HG02610 (cell line): ENCODE measurements around the gene PLEKHA1.

Source experiments
- ATAC-seq: cut with Tn5 transposase; IDR thresholded peaks from one replicate; pipeline ENCODE4 v1.9.1; 2021; ENCODE audit warnings: mild to moderate bottlenecking, moderate library complexity; ENCODE audit not compliant: unreplicated experiment

The PLEKHA1 gene

DNA sequence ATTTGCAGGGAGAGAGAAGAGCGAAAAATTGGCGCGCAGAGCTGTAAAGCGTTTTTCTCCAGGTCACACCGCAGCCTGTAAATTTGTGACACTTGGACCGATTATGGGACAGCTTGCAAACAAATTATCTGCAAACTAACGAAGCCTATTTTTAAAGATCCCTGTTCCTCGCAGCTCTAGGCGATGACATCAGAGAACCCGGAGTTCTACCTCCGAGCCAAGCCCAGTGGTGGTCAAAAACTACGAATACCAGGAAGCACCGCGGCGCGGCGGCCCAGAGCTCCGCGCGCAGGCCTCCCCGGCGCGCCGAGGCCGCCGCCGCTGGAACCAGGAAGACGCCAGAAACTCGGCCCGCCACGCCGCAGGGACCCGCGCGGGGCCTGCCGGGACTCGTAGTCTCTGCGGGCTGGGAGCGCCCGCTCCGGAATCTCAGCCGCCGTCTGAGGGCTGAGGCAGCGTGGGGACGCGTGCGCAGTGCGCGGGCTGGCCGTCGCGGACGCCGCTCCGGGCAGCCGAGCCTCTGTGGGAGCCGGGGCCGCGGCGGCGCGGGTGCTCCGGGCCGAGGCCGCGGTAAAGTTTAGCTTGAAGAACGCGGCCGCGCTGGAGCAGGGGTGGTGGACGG lies at the start of gene PLEKHA1:
TSS of gene PLEKHA1 (plus strand) at position 472 of the 622 bp plus-strand sequence. CDS start 18,493 bp downstream, outside the sequence.
- ATAC-seq, result peak; percentile 91

DNA sequence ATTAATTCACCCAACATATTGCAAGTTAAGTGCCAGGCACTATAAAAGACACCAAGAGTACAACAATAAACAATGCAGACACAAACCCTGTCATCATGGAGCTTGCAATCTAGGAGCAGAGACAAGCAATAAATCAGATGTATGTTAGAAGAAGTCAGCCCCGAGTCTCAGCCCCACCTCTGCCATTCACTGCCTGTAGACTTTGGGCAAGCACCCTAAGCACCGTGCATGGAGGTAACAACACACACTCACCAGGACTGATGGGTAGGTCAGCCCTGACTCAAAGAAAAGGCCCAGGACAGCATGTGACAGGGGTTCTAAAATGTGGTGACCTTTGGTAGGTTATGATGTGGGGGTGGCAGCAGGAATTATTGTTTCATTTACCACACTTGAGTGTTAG lies 49.3 kb upstream of the PLEKHA1 start:
- no peak for ATAC-seq

DNA sequence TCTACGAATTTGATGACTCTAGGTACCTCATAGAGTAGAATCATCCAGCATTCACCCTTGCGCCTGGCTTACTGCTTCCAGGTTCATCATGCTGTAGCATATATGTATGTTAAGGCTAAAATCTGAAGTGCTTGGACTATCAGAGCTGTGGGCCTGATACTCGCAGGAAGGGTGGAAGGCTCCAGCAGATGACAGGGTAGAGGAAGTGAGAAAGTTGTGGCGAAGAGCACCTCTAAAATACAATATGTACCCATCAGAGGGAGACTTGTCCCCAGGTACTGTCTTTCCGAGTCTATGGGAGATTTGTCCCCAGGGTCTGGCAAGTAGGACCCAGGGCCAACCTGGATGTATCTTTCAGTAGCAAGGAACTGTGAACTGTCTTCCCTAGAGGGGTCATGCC lies 48.1 kb upstream of the PLEKHA1 start:
- ATAC-seq, result no peak

DNA sequence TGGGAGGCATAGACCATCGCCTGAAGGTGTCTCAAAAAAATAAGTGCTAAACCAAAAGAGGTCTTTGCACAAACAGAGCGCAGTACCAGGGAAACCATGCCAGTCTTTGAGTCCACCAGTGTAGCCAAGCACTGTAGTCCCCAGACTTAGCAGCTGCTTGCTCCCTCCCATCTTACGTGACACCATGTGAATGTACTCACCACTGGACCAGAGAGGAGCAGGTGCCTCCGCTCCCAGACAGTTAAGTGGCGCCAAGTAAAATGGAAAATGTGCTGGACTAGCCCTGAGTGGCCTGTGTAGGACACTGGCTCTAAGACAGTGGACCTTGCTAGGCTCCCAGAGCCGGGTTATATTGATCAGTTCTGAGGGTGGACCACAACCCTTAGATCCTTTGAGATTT lies 47.7 kb upstream of the PLEKHA1 start:
- ATAC-seq, result no peak

DNA sequence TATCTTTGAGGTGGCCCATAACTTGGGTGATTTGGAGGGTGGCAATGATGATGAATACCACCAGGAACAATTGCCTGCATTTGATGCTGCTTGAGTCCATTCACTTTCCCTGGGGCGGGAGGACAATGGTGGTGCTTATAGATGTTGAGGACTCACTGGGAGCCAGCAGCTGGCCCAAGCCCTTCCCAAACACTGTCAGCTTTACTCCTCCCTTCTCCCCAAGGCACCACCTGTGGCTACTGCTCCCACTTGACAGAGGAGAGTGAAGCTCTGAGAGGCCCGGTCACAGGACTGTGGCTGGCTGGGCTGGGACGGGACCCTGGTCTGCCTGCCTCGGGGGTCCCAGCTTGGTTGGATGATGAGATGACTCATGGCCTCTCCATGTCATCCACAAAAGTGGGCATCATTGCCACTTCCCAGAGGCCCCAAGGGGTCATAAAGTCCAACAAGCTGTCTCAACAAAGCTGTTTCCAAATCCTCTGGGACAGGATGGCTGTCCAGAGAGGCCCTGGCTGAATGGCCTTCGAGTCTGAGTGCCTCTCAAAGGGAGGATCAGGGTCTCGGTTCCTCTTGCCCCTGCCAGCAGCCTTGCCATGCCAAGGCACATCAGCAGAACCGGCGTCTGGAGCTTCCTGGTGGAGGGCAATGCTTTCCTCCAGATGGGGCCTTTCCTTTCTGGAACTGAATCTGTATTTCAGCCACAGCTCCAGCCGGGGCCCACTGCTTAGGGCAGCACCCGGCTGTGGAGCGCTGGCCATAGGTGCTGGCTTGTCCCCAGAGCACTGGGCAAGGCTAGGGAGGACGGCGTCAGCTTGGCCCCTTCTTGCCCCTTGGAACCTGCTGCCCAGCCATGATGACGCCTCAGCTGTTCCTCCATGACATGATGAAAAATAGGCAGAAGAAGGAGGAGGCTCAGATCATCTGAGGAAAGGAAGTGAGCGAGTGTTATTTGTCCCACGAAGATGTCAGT lies 47.0 kb upstream of the PLEKHA1 start:
- ATAC-seq, result no peak

DNA sequence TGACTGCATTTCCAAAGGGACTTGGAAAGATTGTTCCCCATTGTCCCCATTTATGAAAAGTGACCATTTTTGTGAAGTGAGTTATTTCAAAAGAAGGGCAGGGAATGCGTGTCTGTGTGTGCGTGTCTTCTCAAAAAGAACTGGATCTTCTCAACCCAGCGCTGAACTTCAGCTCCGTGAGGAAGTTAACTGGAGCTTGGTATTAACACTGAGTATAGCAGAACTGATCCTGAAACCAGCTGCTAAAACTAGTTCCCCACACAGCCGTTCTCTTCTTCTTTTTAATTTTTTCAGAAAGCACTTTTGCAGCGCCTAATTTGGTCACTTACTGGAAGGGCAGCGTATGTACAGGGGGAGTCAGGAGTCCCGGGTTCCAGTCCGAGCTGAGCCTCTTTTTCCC lies 45.8 kb upstream of the PLEKHA1 start:
- no peak for ATAC-seq

DNA sequence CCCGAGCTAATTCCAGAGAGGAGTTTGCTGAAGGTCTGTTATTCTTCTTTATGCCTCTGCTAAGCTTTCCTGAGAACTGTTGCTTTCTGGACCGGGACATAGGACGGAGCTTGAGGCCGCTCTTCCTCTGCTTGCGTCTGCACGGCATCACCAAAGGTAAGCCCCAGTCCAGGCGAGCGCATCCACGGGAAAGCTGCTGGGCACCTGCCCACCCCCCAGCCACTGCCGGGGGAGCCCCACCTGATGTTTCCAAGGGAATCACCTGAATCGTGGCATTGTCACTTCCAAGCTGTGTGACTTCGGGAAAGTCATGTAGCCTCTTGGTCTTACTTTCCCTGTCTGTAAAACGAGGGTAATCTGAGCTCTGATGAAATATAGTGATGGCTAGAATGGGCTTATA lies 45.1 kb upstream of the PLEKHA1 start:
- no peak for ATAC-seq

DNA sequence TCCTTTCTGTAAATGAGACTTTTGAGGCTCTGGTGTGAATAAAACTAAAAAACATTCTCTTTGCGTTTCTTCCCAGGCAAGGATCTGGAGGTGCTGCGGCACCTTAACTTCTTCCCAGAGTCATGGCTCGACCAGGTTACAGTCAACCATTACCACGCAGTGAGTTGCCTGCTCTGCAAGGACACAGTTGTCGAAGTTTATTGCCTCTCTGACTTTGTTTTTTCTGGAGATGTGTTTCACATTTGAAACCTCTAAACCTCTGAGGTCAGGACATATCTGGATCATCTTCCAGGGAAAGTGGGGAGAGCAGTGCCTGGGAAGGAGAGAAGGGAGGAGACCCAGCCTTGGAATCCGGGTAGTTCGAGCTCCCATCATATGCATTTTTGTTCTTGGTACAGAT lies 43.4 kb upstream of the PLEKHA1 start:
- no peak for ATAC-seq

DNA sequence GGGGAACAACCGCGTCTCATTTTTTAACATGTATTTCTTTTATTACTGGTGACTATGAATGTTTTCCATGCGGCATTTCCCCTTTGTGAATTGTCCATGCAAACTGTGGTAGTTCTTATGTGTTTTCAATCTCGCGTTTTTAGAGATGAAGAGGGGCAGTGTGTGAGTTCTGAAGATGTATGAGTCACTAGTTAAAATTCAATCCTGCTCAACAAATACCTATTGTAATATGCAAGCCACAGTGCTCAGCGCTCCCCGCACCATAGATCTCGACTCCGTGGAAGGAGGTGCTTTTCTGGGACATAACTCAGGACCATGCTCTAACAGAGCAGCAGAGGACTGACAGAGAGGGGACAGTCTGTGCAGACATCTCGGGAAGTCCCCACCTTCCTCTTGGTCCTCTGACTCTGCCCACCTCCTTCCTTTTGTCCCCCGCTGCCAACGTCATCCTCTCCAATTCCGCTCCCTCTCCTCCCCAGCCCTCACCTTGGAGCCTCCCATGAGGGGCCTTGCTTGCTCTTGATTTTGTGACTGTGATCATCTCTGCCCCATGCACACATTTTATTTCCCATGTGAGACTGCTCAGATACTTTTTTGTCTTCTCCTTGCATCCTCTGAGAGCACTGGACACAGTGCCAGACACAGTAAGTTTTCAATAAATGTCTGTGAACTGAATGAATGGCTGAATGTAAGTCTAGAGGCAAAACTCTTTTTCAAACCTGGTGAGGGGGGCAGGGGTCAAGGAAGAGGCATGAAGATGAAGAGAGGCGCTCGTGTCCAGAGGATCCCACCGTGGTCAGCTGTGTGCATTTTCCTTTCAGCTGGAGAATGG lies 42.7 kb upstream of the PLEKHA1 start:
- no peak for ATAC-seq

DNA sequence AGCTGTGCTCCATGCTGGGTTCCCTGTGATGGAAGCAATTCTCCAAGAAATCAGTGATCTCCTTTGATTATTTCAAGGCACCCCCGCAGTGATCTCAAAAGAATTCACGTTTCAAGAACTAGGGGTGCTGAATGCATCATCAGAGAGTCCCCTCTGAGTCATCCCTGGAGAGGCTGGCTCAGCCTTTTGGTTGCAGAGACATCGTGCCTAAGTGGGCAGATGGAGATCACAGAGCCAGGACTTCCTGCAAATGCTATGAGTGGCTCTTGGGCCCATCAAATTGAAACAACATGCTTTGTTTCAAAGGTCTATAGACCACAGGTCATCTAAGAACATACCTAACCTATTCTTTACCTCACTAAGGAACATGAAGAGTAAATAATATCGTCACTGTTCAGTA lies 41.5 kb upstream of the PLEKHA1 start:
- no peak for ATAC-seq

DNA sequence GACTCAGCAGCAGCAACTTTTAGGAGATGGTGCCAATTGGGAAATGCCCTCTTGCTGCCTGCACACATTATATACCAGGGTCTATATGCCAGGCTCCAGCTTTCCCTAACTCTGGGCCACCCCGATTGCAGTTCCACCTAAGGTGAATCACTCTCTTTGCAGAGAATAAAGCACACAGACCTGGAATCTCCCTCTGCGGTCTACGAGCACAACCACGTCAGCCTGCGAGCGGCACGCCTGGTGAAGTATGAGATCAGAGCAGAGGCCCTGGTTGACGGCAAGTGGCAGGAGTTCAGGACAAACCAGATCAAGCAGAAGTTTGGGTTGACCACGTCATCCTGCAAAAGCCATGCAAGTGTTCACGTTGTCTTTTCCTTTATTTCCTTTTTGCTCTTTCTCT lies 38.2 kb upstream of the PLEKHA1 start:
- ATAC-seq, result no peak

DNA sequence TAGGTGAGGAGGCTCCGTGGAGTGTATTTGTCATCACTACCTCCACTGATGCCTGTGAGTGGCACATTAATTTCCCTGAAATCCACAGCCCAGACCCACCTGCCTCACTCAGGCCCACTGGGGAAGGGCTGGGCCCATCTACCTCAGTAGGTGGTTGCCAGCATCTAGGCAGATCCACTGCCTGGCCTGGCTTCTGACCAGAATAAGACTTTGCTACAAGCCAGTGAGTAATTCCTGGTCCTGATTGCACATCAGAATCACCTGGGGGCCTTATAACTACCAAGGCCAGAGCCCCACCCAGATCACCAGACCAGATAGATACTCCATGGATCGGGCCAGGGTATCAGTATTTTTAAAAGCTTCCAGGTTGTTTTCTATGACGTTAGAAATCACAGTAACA lies 37.5 kb upstream of the PLEKHA1 start:
- no peak for ATAC-seq

DNA sequence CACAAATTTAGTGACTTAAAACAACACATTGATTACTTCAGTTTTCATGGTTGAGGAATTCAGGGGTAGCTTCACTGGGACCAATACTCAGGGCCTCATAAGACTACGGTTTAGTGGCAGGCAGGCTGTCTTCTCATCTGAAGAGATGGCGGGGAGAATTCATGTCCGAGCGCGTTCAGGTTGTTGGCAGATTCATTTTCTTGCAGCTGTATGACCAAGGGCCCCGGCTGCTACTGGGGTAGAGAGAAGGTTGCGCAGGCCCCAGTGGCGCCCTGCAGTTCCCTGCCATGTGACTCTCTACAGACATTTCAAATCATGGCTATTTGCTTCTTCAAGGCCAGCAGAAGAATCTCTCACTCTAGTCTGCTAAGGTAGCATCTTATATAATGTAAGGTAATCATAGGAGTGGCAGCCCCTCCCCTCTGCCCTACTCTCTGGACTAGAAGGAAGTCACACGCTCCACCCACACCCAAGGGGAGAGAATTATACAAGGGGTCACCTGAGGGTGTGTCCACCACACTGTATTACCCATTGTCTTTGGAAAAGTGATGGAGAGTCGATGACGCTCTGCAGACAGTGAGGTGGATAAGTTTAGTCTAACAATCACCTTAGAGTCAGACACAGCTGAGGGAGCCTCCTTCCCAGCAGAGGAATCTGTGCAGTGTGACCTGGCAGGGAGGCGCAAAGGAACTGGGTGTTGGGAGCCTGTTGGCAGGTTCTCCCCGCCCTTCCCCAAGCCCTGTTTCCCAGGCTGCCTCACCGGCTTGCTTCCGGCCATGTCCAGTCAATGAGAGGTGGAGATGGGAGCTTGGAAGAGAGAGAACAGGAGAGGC lies 35.7 kb upstream of the PLEKHA1 start:
- ATAC-seq, result no peak

DNA sequence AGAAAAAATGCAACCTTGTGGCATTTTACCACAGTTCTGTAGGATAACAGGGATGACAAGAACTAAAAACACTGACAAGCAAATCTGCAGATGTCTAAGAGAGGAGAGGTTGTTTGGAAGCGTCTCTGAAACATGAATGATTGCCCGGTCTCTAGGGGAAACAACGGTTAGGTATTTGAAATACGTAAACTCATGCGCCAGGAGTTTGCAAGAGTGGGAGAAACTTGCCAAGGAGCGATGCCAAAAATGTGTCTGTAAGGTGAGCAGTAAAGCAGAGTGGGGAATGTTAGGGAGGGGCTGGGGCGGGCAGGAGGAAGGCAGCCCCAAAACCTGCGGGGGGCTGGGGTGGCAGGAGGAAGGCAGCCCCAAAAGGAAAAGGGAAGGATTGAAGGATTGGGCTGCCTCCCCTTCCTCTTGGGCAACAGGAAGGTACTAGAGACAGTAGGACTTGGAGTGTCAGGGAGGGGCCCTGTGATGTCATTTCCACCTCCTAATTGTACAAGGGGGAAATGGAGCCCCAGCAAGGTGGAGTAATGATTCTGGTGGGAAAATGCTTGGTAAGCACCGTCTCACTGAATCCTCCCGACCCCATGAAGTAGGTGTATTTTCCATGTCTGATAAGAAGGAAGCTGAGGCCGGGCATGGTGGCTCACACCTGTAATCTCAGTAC lies 33.2 kb upstream of the PLEKHA1 start:
- no peak for ATAC-seq

DNA sequence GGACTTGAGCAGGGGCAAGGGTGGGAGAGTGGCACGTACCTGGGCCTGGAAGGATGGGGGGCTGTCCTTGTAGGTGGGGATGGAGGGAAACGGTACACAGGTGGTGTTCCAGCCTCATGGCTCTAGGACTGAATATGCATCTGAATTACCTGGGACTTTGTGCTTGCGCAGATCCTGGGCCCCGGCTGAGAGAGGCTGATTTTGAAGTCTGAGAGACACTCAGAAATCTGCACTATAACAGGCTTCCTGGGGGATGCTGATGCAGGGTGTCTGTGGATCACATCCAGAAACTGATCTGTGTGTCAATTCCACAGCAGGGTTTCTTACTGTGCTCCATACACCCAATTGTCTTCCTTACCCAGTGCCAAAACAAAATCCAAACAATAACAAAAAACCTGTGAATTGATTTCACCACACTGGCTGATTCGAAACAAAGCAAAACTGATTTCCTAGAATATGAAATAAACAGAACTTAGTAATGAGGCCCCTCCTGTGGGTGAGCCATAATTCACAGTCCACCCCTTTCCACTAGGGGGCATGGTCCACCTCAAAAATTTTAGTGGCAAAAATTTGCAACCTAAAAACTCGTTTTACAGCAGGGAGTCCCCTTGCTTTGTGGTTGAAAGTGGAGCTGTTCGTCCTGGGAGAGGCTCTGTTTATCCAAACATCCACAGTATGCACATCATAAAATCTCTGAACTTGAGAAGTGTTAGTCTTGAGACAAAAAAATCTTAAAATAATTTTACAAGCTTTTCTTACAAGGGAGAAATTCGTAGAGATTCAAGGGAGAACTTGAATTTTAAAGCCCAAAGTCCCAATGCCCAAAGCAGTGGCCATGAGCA lies 32.0 kb upstream of the PLEKHA1 start:
- ATAC-seq, result no peak

DNA sequence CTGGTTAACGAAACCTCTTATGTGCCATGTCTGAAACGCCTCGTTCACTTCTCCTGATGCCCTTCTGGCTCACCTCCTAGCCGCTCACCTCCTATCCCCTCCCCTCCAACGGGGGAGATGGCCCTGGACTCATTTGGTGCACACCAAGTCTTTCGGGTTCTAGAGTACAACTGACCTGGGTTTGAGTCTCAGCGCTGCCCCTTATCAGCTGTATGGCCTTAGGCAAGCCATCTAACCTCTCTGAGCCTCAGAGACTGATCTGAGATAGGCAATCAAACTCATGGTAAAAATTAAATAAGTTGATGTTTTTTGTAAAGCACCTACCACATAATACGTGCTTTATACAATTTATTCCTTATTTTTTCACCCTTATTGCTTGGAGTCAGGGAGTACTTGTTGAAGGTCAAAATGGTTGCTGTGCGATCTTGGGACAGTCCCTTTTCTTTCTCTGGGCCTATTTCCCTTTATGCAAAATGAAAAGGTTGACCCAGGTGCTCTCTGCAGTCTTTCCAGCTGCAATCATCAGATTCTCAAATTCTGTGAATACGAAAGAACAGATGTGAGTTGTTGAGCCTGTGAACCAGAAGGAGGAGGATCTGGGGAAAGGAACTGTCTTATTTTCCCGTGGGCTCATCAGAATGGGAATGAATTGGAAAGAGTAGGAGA lies 31.2 kb upstream of the PLEKHA1 start:
- ATAC-seq, result no peak

DNA sequence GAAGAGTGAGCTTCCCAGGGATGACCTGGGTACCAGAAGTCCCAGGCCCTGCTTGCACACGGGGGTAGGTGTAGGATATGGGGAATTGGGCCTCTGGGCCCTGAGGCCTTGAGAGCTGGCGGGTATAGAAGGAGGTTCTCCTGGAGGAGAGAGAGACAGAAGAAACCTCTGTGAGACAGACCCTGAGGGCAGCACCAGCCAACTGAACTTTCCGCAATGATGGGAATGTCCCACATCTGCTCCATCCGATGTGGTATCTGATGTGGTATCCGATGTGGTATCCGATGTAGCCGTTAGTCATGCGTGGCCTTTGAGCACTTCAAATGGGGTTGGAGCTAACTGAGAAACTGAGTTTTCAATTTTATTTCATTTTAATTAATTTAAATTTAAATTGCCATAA lies 30.6 kb upstream of the PLEKHA1 start:
- ATAC-seq, result no peak

DNA sequence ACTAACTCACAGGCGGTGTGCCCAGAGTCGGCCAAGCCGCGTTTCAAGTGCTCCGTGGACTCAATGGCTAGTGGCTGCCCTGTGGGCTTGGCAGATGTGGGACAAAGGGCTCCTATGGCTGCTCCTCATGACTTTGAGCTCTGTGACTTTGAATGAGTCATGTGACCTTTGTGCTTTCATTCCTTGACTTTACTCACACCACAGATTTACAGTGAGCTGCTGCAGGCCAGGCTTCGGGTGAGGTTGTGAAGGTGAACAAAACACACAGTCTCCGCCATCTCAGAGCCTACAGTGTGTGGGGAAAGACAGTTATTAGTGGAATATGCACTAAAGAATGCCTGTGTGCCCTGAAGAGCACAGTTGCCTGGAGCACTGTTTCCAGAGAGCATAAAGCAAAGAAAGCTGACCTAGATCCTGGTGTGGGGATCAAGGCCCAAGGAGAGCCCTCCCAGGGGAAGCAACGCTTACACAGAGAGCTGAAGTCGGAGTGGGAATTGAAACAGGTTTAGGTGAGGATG lies 29.7 kb upstream of the PLEKHA1 start:
- ATAC-seq, result no peak
